OCI-LY3 (cell line): ENCODE measurements around the gene EXOSC3.
"Not testable (repeated sequence)": the region's sequence is repeated elsewhere in the genome, so short reads cannot be mapped to it uniquely, and the experiment has no call there.

Experiments
- CTCF ChIP-seq: fragments of 200-600, 300-600 bp; sonication (generic); IDR thresholded peaks from 2 replicates; pipeline ENCODE4 v1.5.1; 2014; ENCODE audit warnings: antibody characterized with exemption, low read length, low read depth
- EZH2phosphoT487 ChIP-seq: fragments of 200-600 bp; shearing (Covaris generic); IDR thresholded peaks from 2 replicates; pipeline ENCODE4 v1.6.1; 2018; ENCODE audit warnings: antibody characterized with exemption, mixed run types, low read depth

GRCh38 chr9:37751704-37752103, 33.2 kb downstream of the EXOSC3 start:
- not testable (repeated sequence) for TF ChIP-seq CTCF, EZH2phosphoT487
